HG03575 (cell line): ENCODE data around the gene BACH2.
"Not testable (repeated sequence)": the region's sequence is repeated elsewhere in the genome, so short reads cannot be mapped to it uniquely, and the experiment has no call there.

ENCODE experiments used
- ATAC-seq: cut with Tn5 transposase; IDR thresholded peaks from one replicate; pipeline ENCODE4 v1.9.1; 2021; ENCODE audit not compliant: unreplicated experiment, insufficient number of reproducible peaks, low FRiP score; ENCODE audit errors: extremely low read depth

The BACH2 gene

DNA sequence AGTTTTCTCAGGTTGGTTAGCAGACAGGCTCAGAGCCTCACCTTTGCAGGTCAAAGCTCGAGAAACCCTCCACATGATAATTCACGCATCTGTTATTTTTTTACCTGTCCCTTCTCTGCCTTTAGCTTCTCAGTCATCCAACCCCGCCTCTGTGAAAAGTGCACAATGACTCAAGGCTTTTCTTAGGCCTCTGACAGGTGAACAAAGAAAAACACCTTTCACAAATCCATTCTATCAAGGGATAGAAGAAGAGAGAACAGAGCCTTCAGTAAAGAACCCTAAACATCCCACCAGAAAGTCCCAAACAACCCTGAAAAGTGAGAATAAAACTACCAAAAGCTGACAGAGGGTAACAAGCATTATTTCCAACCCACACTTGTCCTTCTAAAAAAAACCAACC lies 224.1 kb downstream of the BACH2 start:
- no peak for ATAC-seq

DNA sequence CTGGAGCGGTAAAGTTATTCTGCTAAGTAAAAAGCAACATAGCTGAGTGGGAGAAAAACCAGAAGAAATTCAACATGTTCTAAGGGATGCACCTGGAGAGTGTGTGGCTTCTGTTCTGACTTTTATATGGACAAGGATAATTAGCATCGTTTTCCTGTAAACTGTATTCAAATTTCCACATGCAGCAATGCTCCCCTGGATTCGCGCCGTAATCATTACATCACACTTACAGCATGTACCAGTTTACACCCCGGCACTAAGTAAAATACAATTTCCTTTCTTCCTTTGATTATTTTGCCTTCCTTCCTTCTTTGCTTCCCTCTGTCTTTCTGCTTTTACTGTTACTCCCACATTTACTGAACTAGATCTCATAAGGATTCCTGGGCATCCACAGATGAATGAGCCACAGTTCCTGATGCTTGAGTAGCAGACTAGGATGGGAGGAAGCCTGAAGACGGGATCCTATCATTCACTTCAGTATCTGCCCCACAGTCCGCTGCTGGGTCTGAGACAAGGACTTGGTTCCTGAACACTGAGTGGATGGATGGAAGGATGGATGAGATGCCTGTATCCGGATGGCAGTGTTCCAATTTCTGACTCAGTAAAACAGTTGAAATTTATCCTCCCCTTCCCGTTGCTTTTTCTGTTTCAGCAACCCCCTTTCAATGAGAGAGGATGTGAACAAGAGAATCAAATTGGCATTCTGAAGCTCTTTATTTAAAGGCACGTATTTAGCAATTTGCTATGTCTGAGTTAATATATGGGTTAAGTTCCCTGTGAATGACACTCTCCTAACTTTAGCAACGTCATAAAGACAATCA lies 227.7 kb downstream of the BACH2 start:
- no peak for ATAC-seq

DNA sequence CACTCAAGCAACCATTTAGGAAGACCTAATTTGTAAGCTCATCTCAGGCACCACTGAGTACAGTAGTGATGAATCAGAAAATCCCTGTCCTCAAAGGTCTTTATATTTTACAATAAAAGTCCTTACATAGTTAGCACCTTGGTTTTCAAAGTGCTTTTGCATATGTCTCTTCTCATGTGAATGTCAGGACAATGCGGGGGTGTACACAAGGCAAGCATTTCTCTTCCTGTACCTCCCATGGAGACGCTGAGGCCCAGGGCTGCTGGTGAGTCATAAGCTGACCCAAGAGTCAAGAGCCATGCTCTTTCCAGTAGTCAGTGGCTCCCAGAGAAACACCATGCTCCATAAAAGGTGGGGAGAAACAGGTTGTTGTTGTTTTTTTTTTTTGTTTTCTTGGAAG lies 228.4 kb downstream of the BACH2 start:
- no peak for ATAC-seq

DNA sequence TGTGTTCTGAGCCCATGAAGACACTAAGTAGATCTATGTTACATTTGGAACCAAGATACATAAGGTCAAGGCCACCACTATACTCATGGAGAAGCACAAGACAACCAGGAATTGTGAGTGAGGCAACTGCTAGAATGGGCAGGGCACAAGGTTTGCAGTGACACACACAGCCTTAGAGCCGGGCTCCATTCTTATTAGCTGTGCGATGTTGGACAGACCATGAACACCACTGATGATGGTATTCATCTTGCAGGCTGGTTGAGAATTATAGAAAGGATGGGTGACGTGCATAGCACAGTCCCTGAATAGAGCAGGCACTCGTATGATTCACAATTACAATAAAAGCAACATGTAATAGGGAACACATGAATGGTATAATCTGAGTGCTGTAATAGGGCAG lies 229.9 kb downstream of the BACH2 start:
- no peak for ATAC-seq

DNA sequence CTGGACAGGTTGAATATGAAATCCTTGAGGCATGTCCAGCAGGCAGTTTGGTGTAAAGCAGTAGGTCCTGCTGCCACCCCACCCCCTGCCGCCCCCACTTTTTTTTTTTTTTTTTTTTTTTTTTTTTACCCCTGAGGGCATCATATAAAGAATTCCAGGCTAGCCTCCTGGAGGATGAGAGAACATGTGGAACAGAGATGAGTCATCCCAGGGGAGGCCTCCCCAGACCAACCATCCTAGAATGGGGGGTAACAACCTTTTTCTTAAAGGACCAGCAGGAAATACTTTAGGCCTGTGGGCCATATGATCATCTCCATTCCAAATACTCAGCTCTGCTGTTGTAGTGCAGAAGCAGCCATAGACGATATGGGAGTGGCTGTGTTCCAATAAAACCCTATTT lies 231.5 kb downstream of the BACH2 start:
- ATAC-seq: no peak

DNA sequence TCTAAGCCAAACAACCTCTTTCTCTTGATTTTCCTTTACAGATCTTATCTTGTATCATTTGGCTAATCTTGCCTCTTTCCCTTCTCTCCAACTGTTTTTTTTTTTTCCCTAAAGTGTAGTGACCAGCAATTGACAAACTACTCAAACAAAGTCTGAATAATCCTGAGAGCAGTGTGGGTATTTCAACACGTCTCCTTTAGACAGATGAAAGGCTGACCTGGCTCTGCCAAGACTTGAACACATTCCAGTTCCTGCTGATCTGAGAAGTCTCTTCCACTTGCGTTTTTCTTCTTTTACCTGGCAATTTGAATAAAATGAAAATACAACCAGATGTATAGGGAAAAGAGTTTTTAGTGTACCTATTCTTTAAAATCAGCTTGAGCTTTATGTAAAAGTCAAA lies 234.0 kb downstream of the BACH2 start:
- no peak for ATAC-seq

DNA sequence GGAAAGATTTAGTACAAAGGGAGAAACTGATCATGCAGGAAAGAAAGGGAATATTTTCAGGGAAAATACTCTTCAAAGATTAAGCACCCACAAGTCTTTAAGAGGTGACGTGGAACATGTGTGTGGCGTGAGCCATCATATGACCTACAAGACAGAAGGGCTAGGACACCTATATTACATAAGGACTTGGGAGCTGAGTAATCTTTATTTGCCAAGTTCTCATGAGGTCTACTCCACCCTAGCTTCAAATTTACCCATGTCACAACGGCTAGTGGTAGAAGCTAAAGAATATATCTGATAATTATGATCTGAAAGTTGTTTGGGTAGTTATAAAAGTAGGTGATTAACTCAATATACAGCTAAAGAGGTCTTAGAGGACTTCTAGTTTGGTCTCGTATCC lies 234.6 kb downstream of the BACH2 start:
- ATAC-seq: no peak

DNA sequence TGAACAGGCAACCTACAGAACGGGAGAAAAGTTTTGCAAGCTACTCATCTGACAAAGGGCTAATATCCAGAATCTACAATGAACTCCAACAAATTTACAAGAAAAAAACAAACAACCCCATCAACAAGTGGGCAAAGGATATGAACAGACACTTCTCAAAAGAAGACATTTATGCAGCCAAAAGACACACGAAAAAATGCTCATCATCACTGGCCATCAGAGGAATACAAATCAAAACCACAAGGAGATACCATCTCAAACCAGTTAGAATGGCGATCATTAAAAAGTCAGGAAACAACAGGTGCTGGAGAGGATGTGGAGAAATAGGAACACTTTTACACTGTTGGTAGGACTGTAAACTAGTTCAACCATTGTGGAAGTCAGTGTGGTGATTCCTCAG lies 237.5 kb downstream of the BACH2 start:
- ATAC-seq: not testable (repeated sequence)

DNA sequence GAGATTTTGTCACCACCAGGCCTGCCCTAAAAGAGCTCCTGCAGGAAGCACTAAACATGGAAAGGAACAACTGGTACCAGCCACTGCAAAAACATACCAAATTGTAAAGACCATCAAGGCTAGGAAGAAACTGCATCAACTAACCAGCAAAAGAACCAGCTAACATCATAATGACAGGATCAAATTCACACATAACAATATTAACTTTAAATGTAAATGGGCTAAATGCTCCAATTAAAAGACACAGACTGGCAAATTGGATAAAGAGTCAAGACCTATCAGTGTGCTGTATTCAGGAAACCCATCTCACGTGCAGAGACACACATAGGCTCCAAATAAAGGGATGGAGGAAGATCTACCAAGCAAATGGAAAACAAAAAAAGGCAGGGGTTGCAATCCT lies 240.7 kb downstream of the BACH2 start:
- not testable (repeated sequence) for ATAC-seq

DNA sequence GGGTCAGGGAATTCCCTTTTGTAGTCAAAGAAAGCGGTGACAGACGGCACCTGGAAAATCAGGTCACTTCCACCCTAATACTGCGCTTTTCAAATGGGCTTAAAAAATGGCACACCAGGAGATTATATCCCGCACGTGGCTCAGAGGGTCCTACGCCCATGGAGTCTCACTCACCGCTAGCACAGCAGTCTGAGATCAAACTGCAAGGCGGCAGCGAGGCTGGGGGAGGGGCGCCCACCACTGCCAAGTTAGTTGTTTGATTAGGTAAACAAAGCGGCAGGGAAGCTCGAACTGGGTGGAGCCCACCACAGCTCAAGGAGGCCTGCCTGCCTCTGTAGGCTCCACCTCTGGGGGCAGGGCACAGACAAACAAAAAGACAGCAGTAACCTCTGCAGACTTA lies 242.4 kb downstream of the BACH2 start:
- ATAC-seq: not testable (repeated sequence)

DNA sequence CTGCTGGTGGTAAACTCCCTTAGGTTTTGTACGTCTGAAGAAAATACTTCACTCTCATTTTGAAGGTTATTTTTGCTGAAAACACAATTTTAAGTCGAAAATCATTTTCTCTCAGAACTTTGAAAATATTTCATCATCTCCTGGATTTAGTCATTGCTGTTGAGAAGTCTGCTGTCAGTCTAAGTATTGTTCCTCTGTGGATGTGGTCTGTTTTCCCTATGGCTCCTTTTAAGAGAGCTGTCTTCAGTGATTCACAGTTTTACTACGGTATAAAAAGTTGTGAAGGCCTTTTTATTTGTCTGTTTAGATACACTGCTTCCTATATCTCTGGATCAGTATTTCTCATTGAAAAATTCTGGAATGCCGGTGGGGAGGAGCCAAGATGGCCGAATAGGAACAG lies 243.0 kb downstream of the BACH2 start:
- no peak for ATAC-seq

DNA sequence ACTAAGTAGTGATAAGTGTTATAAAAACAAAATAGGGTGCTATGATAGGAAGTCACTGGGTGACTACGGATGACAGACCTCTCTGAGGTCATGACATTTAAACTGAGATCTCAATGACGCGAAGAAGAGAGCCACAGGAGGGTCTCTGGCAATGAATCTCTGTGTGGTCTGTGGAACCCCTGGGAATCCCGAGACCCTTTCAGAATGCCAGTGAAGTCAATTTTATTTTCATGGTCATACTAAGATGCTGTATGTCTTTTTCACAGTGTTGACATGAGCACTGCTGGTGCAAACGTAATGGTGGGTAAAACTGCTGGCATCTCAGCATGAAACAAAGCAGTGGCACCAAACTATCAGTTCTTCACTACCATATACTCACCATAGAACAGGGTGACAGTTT lies 247.3 kb downstream of the BACH2 start:
- ATAC-seq: no peak

DNA sequence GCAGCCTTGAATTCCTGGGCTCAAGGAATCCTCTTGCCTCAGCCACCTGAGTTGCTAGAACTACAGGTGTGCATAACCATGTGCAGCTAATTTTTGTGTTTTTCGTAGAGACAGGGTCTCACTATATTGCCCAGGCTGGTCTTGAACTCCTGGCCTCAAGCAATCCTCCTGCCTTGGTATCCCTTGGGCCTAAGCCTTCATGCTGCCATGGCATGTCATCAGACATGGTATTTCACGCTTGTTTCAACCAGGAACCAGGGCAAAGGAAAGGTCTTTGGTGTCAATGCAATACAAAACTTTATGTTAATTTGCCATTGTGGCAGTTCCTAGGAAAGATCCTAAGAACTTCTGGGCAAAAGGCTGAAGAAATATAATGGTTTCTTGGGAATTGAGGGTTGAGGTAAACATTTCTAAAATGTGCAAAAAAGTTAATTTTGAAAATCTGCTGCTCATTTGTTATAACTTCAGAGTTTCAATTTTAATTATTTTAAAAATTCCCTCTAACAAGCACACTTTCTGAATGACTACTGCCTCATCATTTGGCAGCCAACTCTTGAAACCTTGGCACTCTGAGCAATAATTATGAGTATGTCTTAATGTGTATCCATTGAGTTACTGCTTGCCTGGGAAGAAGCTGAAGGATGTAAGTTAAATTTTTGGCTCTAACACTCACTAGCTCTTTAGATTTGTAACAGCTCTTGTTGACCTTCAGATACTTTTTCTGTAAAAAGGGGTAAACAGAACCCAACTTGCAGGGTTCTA lies 248.3 kb downstream of the BACH2 start:
- no peak for ATAC-seq

DNA sequence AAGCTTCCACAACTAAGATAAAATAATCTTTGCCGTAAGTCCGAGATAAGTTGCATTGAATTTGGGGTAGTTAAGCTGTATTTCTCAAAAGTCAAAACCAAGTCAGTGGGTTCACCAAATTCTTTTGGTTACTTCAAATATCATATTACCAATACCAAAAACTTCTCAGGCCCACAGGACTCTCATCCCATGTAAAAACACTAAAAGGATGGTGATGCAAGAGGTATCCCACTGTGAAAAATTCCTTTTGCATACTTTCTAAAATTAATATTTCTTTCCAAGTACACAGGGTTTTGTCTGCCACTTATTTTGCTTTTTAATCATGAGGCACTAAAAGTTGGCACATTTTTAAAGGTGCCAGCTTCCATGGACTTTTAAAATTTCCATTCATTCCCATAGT lies 251.1 kb downstream of the BACH2 start:
- no peak for ATAC-seq

DNA sequence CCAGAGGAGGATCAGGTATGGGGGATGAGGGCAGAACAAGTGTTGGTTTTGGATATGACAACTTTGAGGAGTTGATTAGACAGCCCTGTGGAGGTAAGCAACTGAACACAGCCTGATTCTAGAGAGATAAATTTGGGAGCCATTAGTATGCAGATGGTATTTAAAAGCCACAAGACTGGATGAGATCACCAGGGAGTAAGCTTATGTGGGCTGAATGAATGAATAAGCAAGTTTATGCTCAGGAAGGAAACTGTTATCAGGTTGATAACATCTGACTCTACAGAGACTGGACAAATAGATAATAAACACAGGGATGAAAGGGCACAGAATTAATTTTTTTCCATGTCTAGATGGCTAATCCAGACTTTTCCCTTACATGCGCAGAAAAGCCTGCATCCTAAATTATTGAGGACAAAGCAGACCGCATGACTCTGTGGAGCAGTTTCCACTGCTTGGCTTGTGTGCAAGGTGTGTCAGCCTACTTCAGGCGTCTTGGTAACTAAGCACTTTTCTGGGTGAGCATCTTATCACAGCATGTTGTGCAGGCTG lies 251.7 kb downstream of the BACH2 start:
- ATAC-seq: no peak

DNA sequence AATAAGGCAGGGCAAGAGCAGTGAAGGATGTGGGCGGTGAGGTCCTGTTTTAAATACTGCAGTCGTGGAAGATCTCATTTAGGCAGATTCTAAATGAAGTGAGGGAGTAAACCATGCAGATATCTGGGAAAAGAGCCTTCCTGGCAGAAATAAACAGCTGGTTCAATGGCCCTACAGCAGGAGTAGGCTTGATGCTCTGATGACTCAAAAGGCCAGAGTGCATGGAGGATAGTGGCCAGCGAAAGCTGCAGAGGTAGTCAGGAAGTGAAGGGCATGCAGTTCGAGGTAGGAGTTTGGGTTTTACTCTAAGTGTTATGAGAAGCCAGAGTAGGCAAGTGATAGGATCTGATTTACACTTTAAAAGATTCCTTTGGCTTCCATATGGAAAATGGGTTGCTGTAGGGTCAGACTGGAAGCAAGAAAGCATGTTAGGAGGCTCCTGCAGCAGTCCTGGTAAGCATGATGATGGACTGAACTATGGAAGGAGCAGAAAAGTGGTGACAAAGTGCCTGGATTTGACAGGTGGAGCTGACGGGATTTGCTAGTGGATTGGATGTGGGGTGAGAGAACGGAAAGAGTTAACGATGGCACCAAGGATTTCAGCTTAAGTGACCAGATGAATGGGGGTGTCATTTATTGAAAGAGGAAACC lies 252.3 kb downstream of the BACH2 start:
- no peak for ATAC-seq

DNA sequence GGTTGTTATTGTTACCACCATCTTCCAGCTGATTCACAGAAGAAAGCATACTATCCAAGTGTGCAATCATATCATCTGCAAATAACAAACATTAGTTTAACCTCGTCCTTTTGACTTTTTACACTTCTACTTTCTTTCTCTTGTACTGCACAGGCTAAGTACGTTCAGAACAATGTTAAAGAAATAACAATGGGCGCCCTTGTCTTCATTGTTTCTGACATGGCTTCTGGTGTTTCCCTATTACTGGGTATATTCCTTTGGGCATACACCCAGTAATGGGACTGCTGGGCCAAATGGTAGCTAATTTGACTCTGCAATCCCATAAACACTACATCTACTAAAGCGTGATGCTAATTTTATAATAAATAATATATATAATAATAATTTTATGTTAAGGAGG lies 255.7 kb downstream of the BACH2 start:
- ATAC-seq: no peak

DNA sequence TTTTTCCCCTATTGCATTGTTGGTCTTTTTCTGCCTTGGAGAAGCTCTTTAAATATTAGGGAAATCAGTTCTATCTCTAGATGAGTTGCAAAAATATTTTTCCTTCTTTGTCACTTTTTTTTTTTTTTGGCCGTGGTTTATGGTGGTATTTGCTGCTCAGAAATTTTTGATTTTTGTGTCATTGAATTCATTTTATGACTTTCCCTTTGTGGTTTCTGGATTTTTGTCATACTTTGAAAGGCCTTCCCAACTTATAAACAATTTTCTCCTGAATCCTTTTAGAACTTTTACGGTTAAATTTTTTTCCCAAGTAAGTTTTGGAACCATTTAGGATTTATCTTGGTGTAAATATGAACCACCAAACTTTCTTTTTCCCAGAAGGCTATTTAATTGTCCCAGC lies 256.7 kb downstream of the BACH2 start:
- no peak for ATAC-seq

DNA sequence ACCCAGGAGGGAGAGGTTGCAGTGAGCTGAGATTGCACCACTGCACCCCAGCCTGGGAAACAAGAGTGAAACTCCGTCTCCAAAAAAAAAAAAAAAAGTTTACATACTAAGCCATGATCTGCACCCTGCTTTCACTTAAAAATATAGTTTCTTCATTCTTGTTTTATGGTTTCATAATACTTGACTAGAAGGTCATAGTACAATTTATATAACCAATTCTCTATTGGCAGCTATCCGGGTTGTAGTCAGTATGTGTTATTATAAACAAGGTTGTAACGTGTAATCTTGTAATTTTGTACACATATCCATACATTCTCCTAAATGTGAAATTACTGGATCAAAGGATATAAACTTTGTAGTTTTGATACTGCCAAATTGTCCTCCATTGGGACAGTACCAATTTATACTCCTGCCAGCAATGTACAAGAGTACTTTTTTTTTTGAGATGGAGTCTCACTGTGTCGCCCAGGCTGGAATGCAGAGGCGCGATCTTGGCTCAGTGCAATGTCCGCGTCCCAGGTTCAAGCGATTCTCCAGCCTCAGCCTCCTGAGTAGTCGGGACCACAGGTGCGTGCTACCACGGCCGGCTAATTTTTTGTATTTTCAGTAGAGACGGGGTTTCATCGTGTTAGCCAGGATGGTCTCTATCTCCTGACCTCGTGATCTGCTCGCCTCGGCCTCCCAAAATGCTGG lies 257.5 kb downstream of the BACH2 start:
- ATAC-seq: no peak
